Neural cell (in vitro differentiated cells): ENCODE measurements around the gene CAPN9. TPM values are rescaled to one million over a fixed set of nuclear protein-coding genes. Genes with fewer than 3 reads are reported as not detected.
"Not testable (repeated sequence)": the region's sequence is repeated elsewhere in the genome, so short reads cannot be mapped to it uniquely, and the experiment has no call there.

Source experiments
- H2AFZ ChIP-seq: fragments of 200-600, 300-800 bp; sonication (generic), shearing (Covaris generic); 2 replicates; pipeline ENCODE4 v1.6.0; 2014; ENCODE audit warnings: low read depth, mild to moderate bottlenecking, antibody characterized with exemption, low read length, moderate library complexity
- H3F3A ChIP-seq: fragments of 200-600 bp; shearing (Covaris generic); 2 replicates; pipeline ENCODE4 v1.6.1; 2016; ENCODE audit warnings: mild to moderate bottlenecking, moderate library complexity, mixed read lengths, antibody characterized with exemption, low read length; ENCODE audit not compliant: insufficient read depth, poor library complexity, severe bottlenecking
- H3K27ac ChIP-seq: fragments of 200-600, 300-800 bp; sonication (generic), shearing (Covaris generic); 2 replicates; pipeline ENCODE4 v1.5.1; 2014; ENCODE audit warnings: mild to moderate bottlenecking, low read length, moderate library complexity
- H3K27me3 ChIP-seq: fragments of 300-800, 200-600 bp; sonication (generic), shearing (Covaris generic); 2 replicates; pipeline ENCODE4 v1.6.0; 2014; ENCODE audit warnings: mild to moderate bottlenecking, low read depth, low read length, moderate library complexity; ENCODE audit not compliant: insufficient read depth
- H3K36me3 ChIP-seq: fragments of 300-800, 200-600 bp; sonication (generic), shearing (Covaris generic); 2 replicates; pipeline ENCODE4 v1.5.1; 2014; ENCODE audit warnings: mild to moderate bottlenecking, antibody characterized with exemption, low read length, moderate library complexity; ENCODE audit not compliant: insufficient read depth
- H3K4me2 ChIP-seq: fragments of 300-800, 200-600 bp; sonication (generic), shearing (Covaris generic); 2 replicates; pipeline ENCODE4 v1.6.0; 2014; ENCODE audit warnings: mild to moderate bottlenecking, low read length
- H3K4me3 ChIP-seq: fragments of 300-800, 200-600 bp; sonication (generic), shearing (Covaris generic); 2 replicates; pipeline ENCODE4 v1.5.1; 2014; ENCODE audit warnings: mild to moderate bottlenecking, low read length, moderate library complexity
- H3K79me2 ChIP-seq: fragments of 200-600 bp; shearing (Covaris generic); replicated peaks from 2 replicates; pipeline ENCODE4 v1.6.0; 2014; ENCODE audit warnings: mild to moderate bottlenecking, low read length, moderate library complexity; ENCODE audit not compliant: insufficient read depth
- H3K9ac ChIP-seq: fragments of 300-800, 200-600 bp; sonication (generic), shearing (Covaris generic); 2 replicates; pipeline ENCODE4 v1.6.1; 2016; ENCODE audit warnings: mild to moderate bottlenecking, low read length, mixed read lengths
- H3K9me2 ChIP-seq: fragments of 200-600 bp; shearing (Covaris generic); 2 replicates; pipeline ENCODE4 v1.6.1; 2016; ENCODE audit warnings: mild to moderate bottlenecking, low read length, mixed read lengths; ENCODE audit not compliant: insufficient read depth
- H3K9me3 ChIP-seq: fragments of 200-600, 300-800 bp; sonication (generic), shearing (Covaris generic); 2 replicates; pipeline ENCODE4 v1.6.1; 2016; ENCODE audit warnings: mild to moderate bottlenecking, mixed run types, low read length, moderate library complexity, mixed read lengths
- H4K20me1 ChIP-seq: fragments of 200-600 bp; shearing (Covaris generic); 2 replicates; pipeline ENCODE4 v1.6.1; 2016; ENCODE audit warnings: mild to moderate bottlenecking, mixed run types; ENCODE audit not compliant: insufficient read depth
- CTCF ChIP-seq: fragments of 450-650 bp; IDR thresholded peaks from 2 replicates; pipeline ENCODE4 v1.5.1; 2014; ENCODE audit warnings: antibody characterized with exemption, mild to moderate bottlenecking, moderate library complexity; ENCODE audit not compliant: poor library complexity, severe bottlenecking
- EP300 ChIP-seq: fragments of 450-650 bp; conservative IDR thresholded peaks from 2 replicates; pipeline ENCODE4 v1.6.1; 2014; ENCODE audit warnings: antibody characterized with exemption, mild to moderate bottlenecking, moderate library complexity; ENCODE audit not compliant: poor library complexity, severe bottlenecking
- EZH2 ChIP-seq: fragments of 200-600, 300-800 bp; shearing (Covaris generic), sonication (generic); IDR thresholded peaks from 2 replicates; pipeline ENCODE4 v1.6.1; 2014; ENCODE audit warnings: antibody characterized with exemption, low read length, borderline replicate concordance, mild to moderate bottlenecking; ENCODE audit not compliant: insufficient read depth, poor library complexity, severe bottlenecking
- MXI1 ChIP-seq: fragments of 450-650 bp; conservative IDR thresholded peaks from 2 replicates; pipeline ENCODE4 v1.6.1; 2014; ENCODE audit warnings: antibody characterized with exemption, mild to moderate bottlenecking; ENCODE audit not compliant: poor library complexity, severe bottlenecking
- POLR2AphosphoS5 ChIP-seq: IDR thresholded peaks from 2 replicates; pipeline ENCODE4 v1.6.1; 2012
- RAD21 ChIP-seq: fragments of 450-650 bp; conservative IDR thresholded peaks from 2 replicates; pipeline ENCODE4 v1.6.1; 2014; ENCODE audit warnings: antibody characterized with exemption, mild to moderate bottlenecking, moderate library complexity
- REST ChIP-seq: IDR thresholded peaks from 2 replicates; pipeline ENCODE4 v1.6.1; 2012; ENCODE audit warnings: borderline replicate concordance
- SMC3 ChIP-seq: fragments of 450-650 bp; conservative IDR thresholded peaks from 2 replicates; pipeline ENCODE4 v1.6.1; 2014; ENCODE audit warnings: antibody characterized with exemption, mild to moderate bottlenecking, moderate library complexity; ENCODE audit not compliant: poor library complexity
- TAF1 ChIP-seq: IDR thresholded peaks from 2 replicates; pipeline ENCODE4 v1.6.1; 2012; ENCODE audit warnings: low read depth
- polyA plus RNA-seq: library from polyadenylated mRNA; depleted of rRNA; stranded (reverse); fragments of >200 nt; gene quantifications from 2 replicates; pipeline ENCODE4 v1.2.3, GENCODE V29; 2014

Gene CAPN9
- polyA plus RNA-seq, 1 donor from 2014 or later, result 0.14 TPM

- no peaks in the 10 kb centered on the region for H3F3A ChIP-seq
- H3K79me2 ChIP-seq, result no peaks in the 10 kb centered on the region
- no peaks in the 10 kb centered on the region for H3K9me2 ChIP-seq
- no peak overlapping the region for H2AFZ ChIP-seq
- H3K4me2 ChIP-seq, result no peak overlapping the region
- H3K9me3 ChIP-seq, result no peaks in the 10 kb centered on the region
- TF ChIP-seq RAD21 (no peak), POLR2AphosphoS5 (no peak), MXI1 (no peak), EZH2 (no peak), CTCF (no peak), REST (no peak), TAF1 (no peak), SMC3 (no peak), EP300 (no peak)
- H4K20me1 ChIP-seq, result no peaks in the 10 kb centered on the region
- H3K27me3 ChIP-seq, result no peaks in the 10 kb centered on the region
- H3K27ac ChIP-seq, result no peak overlapping the region
- H3K9ac ChIP-seq, result no peak overlapping the region
- H3K4me3 ChIP-seq, result no peak overlapping the region
- no peaks in the 10 kb centered on the region for H3K36me3 ChIP-seq
These were observed 29.9 kb upstream of the CAPN9 start for GRCh38 chr1:230717251-230717650.

GRCh38 chr1:230721849-230722522 lies 25.2 kb upstream of the CAPN9 start:
- not testable (repeated sequence) for H3K4me2 ChIP-seq, H3K27ac ChIP-seq, H3K79me2 ChIP-seq, H3K9me3 ChIP-seq, H3F3A ChIP-seq, H2AFZ ChIP-seq, H3K27me3 ChIP-seq, H3K36me3 ChIP-seq, H3K4me3 ChIP-seq, H3K9me2 ChIP-seq, H4K20me1 ChIP-seq, H3K9ac ChIP-seq
